Fibroblast of lung (primary cell): Measurements from ENCODE around the gene DSCAML1. TPM values are rescaled to one million over a fixed set of nuclear protein-coding genes. Genes with fewer than 3 reads are reported as not detected.

ENCODE experiments used
- DNase-seq, 2 donors: peaks; one replicate each; pipeline versions ENCODE4 v3.0.0 to v3.0.0-alpha.2; 2010; ENCODE audit warnings: low read depth in 2 of 2
- H2AFZ ChIP-seq: 2 replicates; pipeline ENCODE4 v1.5.1; 2012; ENCODE audit warnings: low read length, control low read depth, inconsistent platforms
- H3K27ac ChIP-seq: 2 replicates; pipeline ENCODE4 v1.5.1; 2011; ENCODE audit warnings: low read length, control low read depth; ENCODE audit not compliant: insufficient read depth
- H3K27me3 ChIP-seq: 2 replicates; pipeline ENCODE4 v1.5.1; 2011; ENCODE audit warnings: mild to moderate bottlenecking, low read length; ENCODE audit not compliant: control insufficient read depth, insufficient read depth
- H3K36me3 ChIP-seq: 2 replicates; pipeline ENCODE4 v1.5.1; 2011; ENCODE audit warnings: low read length; ENCODE audit not compliant: control insufficient read depth, insufficient read depth
- H3K4me1 ChIP-seq: 2 replicates; pipeline ENCODE4 v1.5.1; 2011; ENCODE audit warnings: low read length; ENCODE audit not compliant: control insufficient read depth, insufficient read depth; ENCODE audit errors: extremely low read depth
- H3K4me2 ChIP-seq: 2 replicates; pipeline ENCODE4 v1.5.1; 2011; ENCODE audit warnings: low read length, control low read depth; ENCODE audit not compliant: insufficient read depth; ENCODE audit errors: extremely low read depth
- H3K4me3 ChIP-seq, 4 experiments: fragments of 200-600 bp in 1 of 4; sonication (generic) in 1 of 4; replicated peaks in 1 of 4; 2 replicates each; pipeline ENCODE4 v1.5.1; 2011 to 2016; ENCODE audit warnings: low read length in 4 of 4, low read depth in 3 of 4, mild to moderate bottlenecking in 3 of 4, control low read depth in 2 of 4, inconsistent platforms in 1 of 4, mixed read lengths in 1 of 4; ENCODE audit not compliant: insufficient read depth in 1 of 4; ENCODE audit errors: control extremely low read depth in 1 of 4
- H3K79me2 ChIP-seq: 2 replicates; pipeline ENCODE4 v1.5.1; 2012; ENCODE audit warnings: mild to moderate bottlenecking, low read length, inconsistent platforms; ENCODE audit not compliant: control insufficient read depth, insufficient read depth
- H3K9ac ChIP-seq: 2 replicates; pipeline ENCODE4 v1.5.1; 2011; ENCODE audit warnings: mild to moderate bottlenecking, low read length, control low read depth; ENCODE audit not compliant: insufficient read depth
- H3K9me3 ChIP-seq: 2 replicates; pipeline ENCODE4 v1.5.1; 2012; ENCODE audit warnings: low read depth, low read length; ENCODE audit not compliant: control insufficient read depth, insufficient read depth
- H4K20me1 ChIP-seq: 2 replicates; pipeline ENCODE4 v1.5.1; 2011; ENCODE audit warnings: low read length; ENCODE audit not compliant: control insufficient read depth, insufficient read depth; ENCODE audit errors: extremely low read depth
- EZH2 ChIP-seq: IDR thresholded peaks from 2 replicates; pipeline ENCODE4 v1.5.1; 2012; ENCODE audit warnings: low read length, control low read depth, mild to moderate bottlenecking; ENCODE audit errors: missing control alignments
- polyA plus RNA-seq, 2 donors: library from polyadenylated mRNA; depleted of rRNA in 1 of 2; stranded (reverse) in 1 of 2; unstranded in 1 of 2; fragments of >200 nt; gene quantifications; 2 replicates each; pipeline ENCODE4 v1.2.1, GENCODE V29; 2011 to 2012; ENCODE audit warnings: missing spikeins in 1 of 2
- total RNA-seq: library from RNA; depleted of rRNA; stranded (reverse); fragments of >200 nt; gene quantifications from 2 replicates; pipeline ENCODE4 v1.2.1, GENCODE V29; 2014
- TF ChIP-seq, protein P1 (sequence below), 2 donors: IDR thresholded peaks in 1 of 2; conservative IDR thresholded peaks in 1 of 2; 1 replicate in 1 of 2; 2 replicates in 1 of 2; pipeline ENCODE4 v1.5.1; 2011 to 2012; ENCODE audit warnings: low read length in 2 of 2, control low read depth in 1 of 2, inconsistent platforms in 1 of 2, low read depth in 1 of 2, mild to moderate bottlenecking in 1 of 2

The DSCAML1 gene
- total and polyA plus RNA-seq, 2 donors (not counting 1 experiment from before 2014, with no cell fraction given), result not detected

GRCh38 chr11:117428186-117428855 lies 368.7 kb downstream of the DSCAML1 start:
- Histone ChIP-seq H3K27ac (no peak overlapping the region), H3K9me3 (no peaks in the 10 kb centered on the region), H4K20me1 (no peaks in the 10 kb centered on the region), H3K4me3 (no peak overlapping the region), H2AFZ (no peak overlapping the region), H3K4me2 (no peak overlapping the region), H3K36me3 (no peaks in the 10 kb centered on the region), H3K79me2 (no peaks in the 10 kb centered on the region), H3K27me3 (peaks cover 4% of the 10 kb centered on the region), H3K9ac (no peak overlapping the region), H3K4me1 (no peaks in the 10 kb centered on the region)
- TF ChIP-seq, protein P1, sequence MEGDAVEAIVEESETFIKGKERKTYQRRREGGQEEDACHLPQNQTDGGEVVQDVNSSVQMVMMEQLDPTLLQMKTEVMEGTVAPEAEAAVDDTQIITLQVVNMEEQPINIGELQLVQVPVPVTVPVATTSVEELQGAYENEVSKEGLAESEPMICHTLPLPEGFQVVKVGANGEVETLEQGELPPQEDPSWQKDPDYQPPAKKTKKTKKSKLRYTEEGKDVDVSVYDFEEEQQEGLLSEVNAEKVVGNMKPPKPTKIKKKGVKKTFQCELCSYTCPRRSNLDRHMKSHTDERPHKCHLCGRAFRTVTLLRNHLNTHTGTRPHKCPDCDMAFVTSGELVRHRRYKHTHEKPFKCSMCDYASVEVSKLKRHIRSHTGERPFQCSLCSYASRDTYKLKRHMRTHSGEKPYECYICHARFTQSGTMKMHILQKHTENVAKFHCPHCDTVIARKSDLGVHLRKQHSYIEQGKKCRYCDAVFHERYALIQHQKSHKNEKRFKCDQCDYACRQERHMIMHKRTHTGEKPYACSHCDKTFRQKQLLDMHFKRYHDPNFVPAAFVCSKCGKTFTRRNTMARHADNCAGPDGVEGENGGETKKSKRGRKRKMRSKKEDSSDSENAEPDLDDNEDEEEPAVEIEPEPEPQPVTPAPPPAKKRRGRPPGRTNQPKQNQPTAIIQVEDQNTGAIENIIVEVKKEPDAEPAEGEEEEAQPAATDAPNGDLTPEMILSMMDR (conservative IDR thresholded peaks at IDR 0.05 in 1 of 2, IDR thresholded peaks at IDR 0.05 in 1 of 2; ENCODE audit: low read depth in 1 of 2, low read length in 2 of 2), result no peak
- no peak for TF ChIP-seq EZH2
- no peak for DNase-seq

DNA sequence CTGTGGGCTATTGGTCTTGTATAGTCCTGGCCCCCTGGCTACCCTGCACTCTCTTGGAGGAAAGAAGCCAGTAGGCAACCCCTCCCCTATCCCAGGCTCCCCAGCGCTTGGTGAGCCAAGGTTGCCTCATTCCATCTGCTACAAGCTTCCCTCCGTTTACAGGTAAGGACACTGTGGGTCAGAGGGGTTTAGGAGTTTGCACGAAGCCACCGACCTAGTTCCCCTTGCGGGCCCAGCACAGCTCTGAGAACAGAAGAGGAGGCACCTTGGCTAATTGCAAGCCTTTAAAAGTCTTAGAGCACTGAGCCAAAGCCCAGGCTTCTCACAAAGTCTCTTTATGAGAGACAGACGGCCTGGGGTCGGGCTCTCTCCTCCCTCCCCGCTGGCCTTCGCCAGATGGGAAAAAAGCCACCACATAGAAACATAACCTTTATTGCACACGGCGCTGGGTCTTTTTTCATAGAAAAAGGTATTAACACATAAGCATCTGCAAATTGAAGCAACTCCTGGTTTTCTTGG lies 369.6 kb downstream of the DSCAML1 start:
- Histone ChIP-seq H3K27ac (no peak overlapping the region), H2AFZ (no peak overlapping the region), H3K4me3 (no peak overlapping the region), H3K4me2 (no peak overlapping the region), H3K27me3 (peaks cover 4% of the 10 kb centered on the region), H3K79me2 (no peaks in the 10 kb centered on the region), H3K9ac (no peak overlapping the region), H3K36me3 (no peaks in the 10 kb centered on the region), H3K4me1 (no peaks in the 10 kb centered on the region), H3K9me3 (no peaks in the 10 kb centered on the region), H4K20me1 (no peaks in the 10 kb centered on the region)
- no peak for TF ChIP-seq EZH2
- TF ChIP-seq, protein P1 (conservative IDR thresholded peaks at IDR 0.05 in 1 of 2, IDR thresholded peaks at IDR 0.05 in 1 of 2; ENCODE audit: low read depth in 1 of 2, low read length in 2 of 2), result no peak
- DNase-seq, result no peak

GRCh38 chr11:117426941-117427340 lies 370.1 kb downstream of the DSCAML1 start:
- Histone ChIP-seq H3K4me2 (no peak overlapping the region), H3K4me3 (no peak overlapping the region), H3K79me2 (no peaks in the 10 kb centered on the region), H3K36me3 (no peaks in the 10 kb centered on the region), H3K4me1 (no peaks in the 10 kb centered on the region), H3K27ac (no peak overlapping the region), H2AFZ (no peak overlapping the region), H4K20me1 (no peaks in the 10 kb centered on the region), H3K9ac (no peak overlapping the region), H3K9me3 (no peaks in the 10 kb centered on the region), H3K27me3 (peaks cover 2% of the 10 kb centered on the region)
- no peak for DNase-seq
- TF ChIP-seq EZH2, result no peak
